ENCODE results near the gene KCNC2.

DNA sequence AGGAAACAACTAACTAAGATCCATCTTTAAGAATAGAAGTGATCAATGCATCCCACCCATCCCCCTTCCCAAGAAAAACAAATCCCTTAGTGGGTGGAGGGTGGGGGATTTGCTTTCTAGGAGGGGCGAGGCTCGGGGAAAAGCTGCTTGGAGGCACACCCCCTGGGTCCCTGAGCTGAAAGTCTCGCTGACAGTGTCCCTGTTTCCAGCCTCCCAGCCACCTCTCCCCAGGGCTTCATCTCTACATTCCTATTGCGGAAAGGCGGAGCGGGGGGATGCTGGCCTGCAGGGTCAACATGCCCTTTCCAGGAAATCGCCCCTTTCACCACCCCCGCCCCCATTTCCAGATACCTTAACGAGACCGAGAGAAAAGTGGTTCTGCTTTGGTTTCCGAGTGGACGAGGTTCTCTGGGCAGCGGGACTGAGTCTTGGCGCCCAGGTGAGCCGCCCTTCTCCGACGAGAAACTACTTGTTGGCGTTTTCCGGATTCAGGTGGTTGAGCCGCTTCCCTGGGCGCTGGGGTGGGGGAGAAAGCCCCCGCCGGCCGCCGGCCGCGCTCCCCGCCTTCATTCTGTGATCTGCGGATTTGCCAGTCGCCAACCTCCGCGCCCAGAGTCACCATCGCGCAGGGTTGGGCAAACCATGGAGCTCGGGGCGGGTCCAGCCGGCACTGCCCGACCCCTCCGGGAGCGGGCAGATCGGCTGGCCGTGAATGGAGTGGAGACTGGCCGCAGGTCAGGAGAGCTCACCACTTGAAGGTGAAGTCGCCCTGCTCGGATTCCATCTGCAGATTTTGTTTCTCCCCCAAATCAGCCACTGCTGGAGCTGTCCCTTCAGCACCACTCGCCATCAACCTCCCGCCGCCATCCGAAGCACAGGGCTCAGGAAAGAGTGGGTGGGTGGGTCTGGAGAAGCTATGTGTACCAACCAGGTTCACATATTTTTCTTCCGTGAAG, 505 bp downstream of the KCNC2 start:
- TF ChIP-seq, protein P1, sequence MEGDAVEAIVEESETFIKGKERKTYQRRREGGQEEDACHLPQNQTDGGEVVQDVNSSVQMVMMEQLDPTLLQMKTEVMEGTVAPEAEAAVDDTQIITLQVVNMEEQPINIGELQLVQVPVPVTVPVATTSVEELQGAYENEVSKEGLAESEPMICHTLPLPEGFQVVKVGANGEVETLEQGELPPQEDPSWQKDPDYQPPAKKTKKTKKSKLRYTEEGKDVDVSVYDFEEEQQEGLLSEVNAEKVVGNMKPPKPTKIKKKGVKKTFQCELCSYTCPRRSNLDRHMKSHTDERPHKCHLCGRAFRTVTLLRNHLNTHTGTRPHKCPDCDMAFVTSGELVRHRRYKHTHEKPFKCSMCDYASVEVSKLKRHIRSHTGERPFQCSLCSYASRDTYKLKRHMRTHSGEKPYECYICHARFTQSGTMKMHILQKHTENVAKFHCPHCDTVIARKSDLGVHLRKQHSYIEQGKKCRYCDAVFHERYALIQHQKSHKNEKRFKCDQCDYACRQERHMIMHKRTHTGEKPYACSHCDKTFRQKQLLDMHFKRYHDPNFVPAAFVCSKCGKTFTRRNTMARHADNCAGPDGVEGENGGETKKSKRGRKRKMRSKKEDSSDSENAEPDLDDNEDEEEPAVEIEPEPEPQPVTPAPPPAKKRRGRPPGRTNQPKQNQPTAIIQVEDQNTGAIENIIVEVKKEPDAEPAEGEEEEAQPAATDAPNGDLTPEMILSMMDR (IDR thresholded peaks at IDR 0.05; ENCODE audit: low read depth, low read length, poor library complexity, severe bottlenecking), result no peak
- no peak for TF ChIP-seq EZH2phosphoT487 (IDR thresholded peaks at IDR 0.05; ENCODE audit: borderline replicate concordance, low read length)
